ENCODE results near the gene HMGB3.
A peak's percentile ranks its signal among the peaks of the same experiment; 100 is the strongest.
"Not testable (repeated sequence)": the region's sequence is repeated elsewhere in the genome, so short reads cannot be mapped to it uniquely, and the experiment has no call there.

The HMGB3 gene

GRCh38 chrX:150982788-150983520, at the start of gene HMGB3:
Gene HMGB3, plus strand, starts transcription at chrX:150983335. Its CDS starts 2,265 bp downstream, at chrX:150985600.
- DNase-seq = peak; percentile 86

DNA sequence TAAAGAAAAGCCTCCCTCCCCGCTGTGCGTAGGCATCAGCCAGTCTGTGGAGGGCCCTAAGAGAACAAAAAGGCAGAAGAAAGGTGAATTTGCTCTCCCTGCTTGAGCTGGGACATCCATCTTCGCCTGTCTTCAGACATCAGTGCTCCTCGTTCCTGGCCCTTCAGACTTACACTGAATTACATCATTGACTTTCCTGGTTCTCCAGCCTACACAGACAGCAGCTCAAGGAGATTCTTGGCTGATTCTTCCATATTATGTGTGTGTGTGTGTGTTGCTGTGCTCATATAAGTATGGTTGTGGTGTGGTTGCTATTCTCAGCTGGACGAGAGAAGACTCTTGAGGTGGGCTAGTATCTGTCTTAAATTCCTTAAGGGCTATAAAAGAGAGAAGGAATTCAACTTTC, 49.2 kb upstream of the HMGB3 start:
- DNase-seq = no peak

GRCh38 chrX:150934453-150934852, 48.7 kb upstream of the HMGB3 start:
- DNase-seq = no peak

DNA sequence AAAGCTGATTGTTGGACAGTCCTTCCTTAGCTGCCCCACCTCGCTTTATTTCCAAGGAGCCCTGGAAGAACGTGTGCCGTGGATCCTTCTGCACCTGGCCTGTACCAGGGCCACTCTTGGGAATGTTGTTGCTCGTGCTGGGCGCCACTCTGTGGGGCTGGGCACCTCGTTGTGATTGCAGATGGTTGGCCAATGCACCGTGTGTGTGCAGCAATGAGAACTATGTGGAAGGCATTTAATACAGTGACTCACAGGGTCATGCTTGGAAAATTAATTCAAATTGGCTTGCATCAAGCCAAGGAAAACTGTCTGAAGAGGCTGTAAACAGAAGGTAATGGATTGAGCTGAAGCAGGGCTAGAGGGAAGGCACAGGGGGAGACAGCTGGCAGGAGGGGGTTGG, 47.7 kb upstream of the HMGB3 start:
- DNase-seq = no peak

DNA sequence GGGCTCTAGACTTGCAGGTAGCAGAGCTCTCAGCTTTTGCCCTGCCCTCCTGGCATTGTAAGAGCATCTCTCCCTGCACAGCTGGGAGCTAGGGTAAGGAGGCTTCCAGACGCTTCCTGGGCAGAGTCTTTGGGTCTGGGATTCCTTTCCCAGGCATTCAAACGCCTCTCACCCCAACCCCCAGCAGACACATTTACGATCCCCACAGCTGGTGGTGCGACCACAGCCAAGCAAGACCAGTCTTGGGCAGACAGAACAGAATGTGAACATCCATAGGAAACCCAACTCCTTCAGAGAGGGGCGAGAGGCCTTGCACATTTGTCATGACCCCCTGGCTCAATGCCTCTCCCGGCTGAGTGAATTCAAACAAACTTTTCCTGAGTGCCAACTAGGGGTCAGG, 46.6 kb upstream of the HMGB3 start:
- no peak for DNase-seq

- no peak for DNase-seq
These were observed 42.2 kb upstream of the HMGB3 start for GRCh38 chrX:150940844-150941495.

GRCh38 chrX:150941580-150941979, 41.6 kb upstream of the HMGB3 start:
- DNase-seq = no peak

DNA sequence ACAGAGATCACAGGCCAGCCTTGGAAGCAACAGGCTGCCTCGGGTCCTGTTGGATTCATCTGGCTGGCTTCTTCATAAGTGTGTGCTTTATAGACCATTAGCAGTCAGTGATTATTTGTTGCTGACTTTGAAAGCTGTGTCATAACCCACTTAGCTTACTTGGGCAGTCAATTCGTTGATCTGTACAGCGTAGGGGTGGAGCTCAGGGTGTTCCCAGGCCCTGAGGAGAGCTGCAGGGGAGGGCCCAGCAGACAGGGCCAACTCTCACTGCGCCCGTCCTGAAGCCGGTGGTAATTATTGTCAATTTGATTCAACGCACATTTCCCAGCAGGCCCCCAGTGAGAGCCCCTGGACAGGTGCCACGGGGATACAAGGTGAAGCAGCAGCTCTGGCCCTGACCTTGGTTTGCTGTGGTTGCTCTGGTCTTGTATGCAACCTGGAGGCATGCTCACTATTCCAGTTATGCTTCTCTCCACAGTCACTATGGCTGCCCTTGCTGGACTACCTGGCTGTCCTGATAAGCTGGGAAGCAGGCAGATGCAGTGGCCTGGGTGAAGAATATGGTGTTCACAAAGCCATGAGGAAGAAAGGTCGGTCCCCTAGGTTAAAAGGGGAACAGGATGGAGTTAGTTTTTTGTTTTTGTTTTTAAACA, 40.1 kb upstream of the HMGB3 start:
- DNase-seq = no peak

DNA sequence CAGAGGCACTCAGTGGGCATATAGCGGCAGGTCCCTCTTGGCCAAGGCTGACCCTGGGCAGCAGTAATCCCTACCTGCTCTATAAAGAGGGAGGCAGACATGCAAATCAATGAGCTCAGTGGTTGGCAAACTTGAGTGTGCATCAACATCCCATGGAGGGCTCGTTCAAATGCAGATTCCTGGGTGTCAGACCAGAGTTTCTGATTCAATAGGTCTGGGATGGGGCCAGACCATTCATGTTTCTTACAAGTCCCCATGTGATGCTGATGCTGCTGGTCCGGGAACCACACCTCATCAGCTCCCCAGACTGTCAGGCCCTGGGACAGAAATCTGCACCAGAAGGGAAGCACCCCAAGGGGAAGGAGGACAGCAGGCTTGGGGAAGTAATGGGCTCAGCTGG, 38.9 kb upstream of the HMGB3 start:
- no peak for DNase-seq

DNA sequence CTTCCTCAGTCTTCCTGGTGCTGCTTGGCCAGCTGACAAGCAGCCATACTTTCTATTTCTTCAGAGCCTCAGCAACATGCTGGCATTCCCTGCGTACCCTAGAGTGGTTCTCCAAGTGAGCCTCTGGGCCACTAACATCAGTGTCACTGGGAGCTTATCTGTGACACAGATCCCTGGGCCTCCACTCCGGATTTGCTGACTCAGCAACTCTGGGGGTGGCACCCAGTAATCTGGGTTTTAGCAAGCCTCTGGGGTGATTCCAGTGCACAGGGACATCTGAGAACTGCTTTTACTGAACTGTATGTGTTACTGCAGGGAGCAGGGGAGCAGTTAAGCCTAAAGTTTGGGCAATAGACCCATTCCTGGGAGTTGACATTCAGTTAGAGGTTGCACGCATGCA, 28.2 kb upstream of the HMGB3 start:
- no peak for DNase-seq

DNA sequence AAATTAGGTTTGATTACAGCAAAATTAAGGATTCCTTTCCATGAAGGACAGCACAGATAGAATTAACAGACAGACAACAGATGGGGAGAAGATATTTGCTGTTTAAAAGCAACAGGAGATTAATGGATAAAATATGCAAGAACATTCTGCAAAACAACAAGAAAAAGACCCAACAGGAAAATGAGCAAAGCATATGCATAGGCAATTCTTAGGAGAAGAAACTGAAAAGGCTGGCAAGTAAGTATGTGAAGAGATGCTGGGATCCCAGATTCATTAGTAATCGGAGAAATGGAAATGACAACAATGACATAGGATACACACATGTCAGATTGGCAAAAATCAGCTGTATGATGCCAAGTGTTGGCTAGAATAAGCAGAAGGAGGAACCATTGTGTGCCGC, 27.5 kb upstream of the HMGB3 start:
- DNase-seq = no peak

DNA sequence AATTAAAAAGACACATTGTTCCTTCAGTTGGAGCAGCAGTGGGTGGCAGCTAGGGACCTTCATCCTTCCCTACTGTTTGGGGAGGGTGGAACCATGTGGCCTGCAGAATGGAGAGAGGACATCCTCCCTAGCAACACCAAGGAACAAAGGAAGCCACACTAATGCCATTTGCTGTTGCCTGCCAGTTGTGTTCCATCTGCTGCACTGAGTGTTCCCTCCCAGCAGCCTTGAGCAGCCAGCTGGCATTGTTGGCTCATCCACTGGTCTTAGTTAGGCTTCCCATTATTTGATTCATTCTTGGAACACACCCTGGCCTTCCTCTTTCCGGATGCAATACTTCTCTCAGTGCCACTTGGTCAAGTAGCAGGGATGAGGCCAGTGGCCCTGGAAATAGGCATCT, 25.0 kb upstream of the HMGB3 start:
- DNase-seq = no peak

- DNase-seq = no peak
These were observed 23.6 kb upstream of the HMGB3 start for GRCh38 chrX:150959557-150959956.

- DNase-seq = no peak
These were observed 21.5 kb upstream of the HMGB3 start for GRCh38 chrX:150961631-150962030.

DNA sequence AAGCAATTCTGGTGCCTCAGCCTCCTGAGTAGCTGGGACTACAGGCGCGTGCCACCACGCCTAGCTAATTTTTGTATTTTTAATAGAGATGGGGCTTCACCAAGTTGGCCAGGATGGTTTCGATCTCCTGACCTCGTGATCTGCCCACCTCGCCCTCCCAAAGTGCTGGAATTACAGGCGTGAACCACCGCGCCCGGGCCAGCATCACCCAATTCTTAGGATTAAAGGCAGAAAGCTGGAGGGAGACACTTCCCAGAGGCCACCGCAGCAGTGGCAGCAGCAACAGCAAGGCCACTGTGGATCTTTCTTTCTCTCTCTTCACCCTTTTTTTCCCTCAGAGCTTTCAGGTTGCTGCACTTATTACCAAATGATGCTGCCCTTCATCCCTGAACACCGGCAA, 18.7 kb upstream of the HMGB3 start:
- DNase-seq = not testable (repeated sequence)

DNA sequence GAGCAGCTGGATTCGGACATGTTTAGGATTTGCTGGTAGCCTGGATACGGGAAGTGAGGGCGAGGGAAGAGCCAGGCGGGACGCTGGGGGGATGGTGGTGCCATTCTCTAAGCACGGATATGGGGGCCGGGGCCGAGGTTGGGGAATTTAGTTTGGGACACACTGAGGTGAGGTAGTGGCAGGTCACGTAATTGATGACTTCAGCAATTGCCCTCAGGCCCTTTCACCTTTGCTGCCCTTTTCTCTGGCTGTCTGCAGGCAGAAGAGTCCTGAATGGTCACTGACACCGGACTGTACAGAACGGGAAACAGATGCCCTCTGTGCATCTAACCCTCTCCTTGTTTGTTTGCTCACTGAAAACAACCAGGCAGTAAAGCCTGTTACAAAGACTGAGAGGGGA, 16.9 kb upstream of the HMGB3 start:
- no peak for DNase-seq

DNA sequence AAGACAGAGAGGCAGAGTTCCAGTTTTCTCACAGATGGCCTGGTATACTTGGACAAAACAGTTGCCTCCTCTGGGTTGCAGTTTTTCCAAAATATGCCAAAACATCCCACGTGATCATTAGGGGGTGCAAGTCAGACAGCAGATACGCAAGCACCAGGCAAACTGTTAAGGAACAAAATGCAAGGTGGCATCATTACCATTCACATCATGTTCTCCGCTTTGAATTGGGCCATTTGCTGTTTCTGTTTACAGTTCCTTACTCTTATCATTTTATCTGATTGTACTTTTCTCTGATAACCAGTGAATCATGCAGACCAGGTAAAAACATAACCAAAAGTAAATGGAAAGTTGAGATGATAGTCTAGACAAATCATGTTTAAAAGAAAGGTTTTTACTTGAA, 16.4 kb upstream of the HMGB3 start:
- no peak for DNase-seq

DNA sequence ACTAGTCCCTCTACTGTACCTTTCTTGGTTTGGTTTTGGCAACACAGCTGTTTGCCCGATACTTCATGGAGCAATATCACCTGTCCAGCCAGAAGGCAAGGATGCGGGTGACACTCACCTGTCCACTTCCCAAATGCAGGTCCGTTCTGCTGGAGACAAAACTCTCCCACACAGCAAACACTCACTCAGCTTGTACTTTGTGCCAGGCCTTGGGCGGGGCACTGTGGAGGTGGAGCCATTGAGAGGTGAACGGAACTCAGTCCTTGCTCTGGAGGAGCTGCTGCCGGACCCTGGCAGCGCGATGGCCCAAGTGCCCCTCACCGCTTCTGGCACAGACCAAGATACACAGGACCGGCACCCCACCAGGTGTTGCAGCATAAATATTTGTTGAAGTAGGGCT, 15.3 kb upstream of the HMGB3 start:
- DNase-seq = no peak

- DNase-seq = no peak
These were observed 14.0 kb upstream of the HMGB3 start for GRCh38 chrX:150968862-150969720.

DNA sequence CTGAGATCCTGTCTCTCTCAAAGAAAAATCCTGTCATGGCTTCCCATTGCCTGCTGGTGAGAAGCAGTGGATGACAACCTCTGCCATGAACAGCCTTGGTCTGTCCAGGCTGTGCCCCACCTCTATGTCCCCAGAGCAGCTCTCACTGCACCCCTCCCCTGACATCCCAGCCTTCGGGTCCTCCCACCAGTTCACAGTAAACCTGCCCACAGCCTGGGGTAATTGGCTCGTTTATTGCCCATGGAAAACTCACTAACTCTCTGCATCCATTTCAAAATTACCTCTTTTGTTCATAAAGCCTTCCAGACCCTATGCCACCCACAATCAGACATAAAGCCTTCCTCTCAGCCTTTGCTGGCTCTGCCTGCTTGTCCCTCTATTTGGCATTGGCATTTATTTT, 10.7 kb upstream of the HMGB3 start:
- DNase-seq = no peak

DNA sequence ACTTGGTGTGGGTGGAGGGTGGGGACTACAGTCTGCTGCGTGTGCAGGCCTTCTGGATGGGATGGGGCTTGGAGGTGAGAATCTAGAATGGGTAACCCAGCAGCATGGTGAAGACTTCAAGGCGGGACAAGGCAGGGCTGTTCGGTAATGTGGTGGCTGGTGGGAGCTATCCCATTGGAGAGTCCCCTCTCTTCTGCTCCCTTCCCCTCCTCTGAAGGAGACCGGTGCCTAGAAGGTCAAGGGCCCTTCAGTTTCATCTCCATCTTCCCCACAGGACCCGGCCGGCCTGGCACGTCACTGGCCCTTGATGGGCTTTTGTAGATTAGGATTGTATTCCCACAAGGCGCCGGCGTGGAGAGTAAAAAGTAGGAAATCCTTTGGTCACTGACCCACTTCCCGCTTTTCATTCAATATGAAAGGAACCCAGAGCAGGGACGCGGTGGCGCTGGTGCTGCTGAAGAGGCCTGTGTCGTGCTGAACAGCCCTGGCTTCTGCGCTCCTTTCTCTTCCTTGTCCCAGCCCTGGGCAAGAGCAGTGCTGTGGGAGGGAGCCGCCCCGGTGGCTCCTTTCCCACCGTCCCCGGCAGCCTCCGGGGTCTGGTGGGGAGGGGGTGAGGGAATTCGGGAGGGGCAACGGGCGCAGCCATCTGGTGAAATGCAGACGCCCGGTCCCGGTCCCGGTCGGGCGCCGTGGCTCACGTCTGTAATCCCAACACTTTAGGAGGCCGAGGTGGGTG, 7.3 kb upstream of the HMGB3 start:
- no peak for DNase-seq

DNA sequence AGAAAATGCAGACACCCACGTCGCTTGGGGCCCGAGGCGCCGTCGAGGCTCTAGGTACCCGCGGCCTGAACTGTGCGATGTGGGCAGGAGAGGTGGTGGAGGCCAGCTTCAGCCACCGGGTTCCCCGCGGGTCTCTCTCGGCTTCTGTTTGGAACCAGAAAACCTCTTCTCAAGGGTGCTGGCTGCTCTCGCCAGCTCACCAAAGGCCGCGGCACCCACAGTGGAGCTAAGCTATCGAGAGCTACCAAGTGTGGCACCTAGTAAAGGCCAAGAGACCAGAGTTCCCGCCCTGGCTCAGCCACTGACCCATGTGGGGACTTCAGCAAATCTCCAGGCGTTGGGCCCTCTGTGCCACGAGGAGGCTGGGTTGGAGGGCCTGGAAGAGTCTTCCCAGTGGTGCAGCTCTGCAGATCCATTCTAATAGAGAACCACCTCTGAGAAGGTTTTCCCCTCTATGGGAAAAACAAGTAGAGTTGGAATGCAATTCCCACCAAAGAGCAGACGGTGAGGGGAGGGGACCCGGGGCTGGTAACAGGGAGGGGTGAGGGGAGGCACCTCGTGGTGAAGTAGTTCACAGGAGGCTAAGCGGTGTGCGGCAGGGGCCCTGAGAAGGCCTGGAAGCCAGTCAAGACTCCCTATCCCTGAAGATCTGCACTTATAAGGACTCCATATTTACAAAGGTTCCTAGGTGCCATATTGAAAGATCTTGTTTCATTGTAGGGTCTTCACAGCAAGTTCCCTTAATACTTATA, 5.5 kb upstream of the HMGB3 start:
- no peak for DNase-seq

Measured in 8988T (cell line).